GM23248 (cell line): ENCODE results near the gene ATXN7L1.

ENCODE experiments used
- EZH2 ChIP-seq: fragments of 200-600 bp; sonication (generic); IDR thresholded peaks from 2 replicates; pipeline ENCODE4 v1.6.1; 2018; ENCODE audit warnings: antibody characterized with exemption, mild to moderate bottlenecking; ENCODE audit not compliant: insufficient read depth, poor library complexity, severe bottlenecking
- EZH2phosphoT487 ChIP-seq: fragments of 200-600 bp; sonication (generic); IDR thresholded peaks from 2 replicates; pipeline ENCODE4 v1.6.1; 2018; ENCODE audit warnings: antibody characterized with exemption, moderate library complexity, mild to moderate bottlenecking, low read depth; ENCODE audit not compliant: insufficient read depth

- TF ChIP-seq EZH2 (no peak), EZH2phosphoT487 (no peak)
These were observed 232.5 kb downstream of the ATXN7L1 start for GRCh38 chr7:105643851-105644250.
